HG02973 (cell line): ENCODE data around the gene CCER1.
"Not testable (repeated sequence)": the region's sequence is repeated elsewhere in the genome, so short reads cannot be mapped to it uniquely, and the experiment has no call there.

Experiments
- ATAC-seq: cut with Tn5 transposase; IDR thresholded peaks from one replicate; pipeline ENCODE4 v1.9.1; 2021; ENCODE audit warnings: moderate library complexity; ENCODE audit not compliant: unreplicated experiment

The CCER1 gene

GRCh38 chr12:90954921-90955320 is at the start of gene CCER1:
TSS of gene CCER1 (minus strand) at chr12:90955176. CDS start at chr12:90954742, 434 bp downstream.
- no peak for ATAC-seq

GRCh38 chr12:91003737-91004136 is 48.8 kb upstream of the CCER1 start:
- no peak for ATAC-seq

- ATAC-seq, result no peak
Observed at GRCh38 chr12:91001306-91001705, 46.3 kb upstream of the CCER1 start.

- ATAC-seq, result no peak
Observed at GRCh38 chr12:90999966-91000365, 45.0 kb upstream of the CCER1 start.

- ATAC-seq, result no peak
Observed at GRCh38 chr12:90999527-90999926, 44.6 kb upstream of the CCER1 start.

- ATAC-seq, result no peak
Observed at GRCh38 chr12:90995010-90995409, 40.0 kb upstream of the CCER1 start.

GRCh38 chr12:90991952-90992465 is 37.0 kb upstream of the CCER1 start:
- no peak for ATAC-seq

GRCh38 chr12:90990611-90991010 is 35.6 kb upstream of the CCER1 start:
- no peak for ATAC-seq

- no peak for ATAC-seq
Observed at GRCh38 chr12:90989686-90990111, 34.7 kb upstream of the CCER1 start.

GRCh38 chr12:90987520-90987919 is 32.5 kb upstream of the CCER1 start:
- ATAC-seq, result no peak

- ATAC-seq, result no peak
Observed at GRCh38 chr12:90987101-90987500, 32.1 kb upstream of the CCER1 start.

- not testable (repeated sequence) for ATAC-seq
Observed at GRCh38 chr12:90985331-90985730, 30.4 kb upstream of the CCER1 start.

GRCh38 chr12:90984114-90984513 is 29.1 kb upstream of the CCER1 start:
- no peak for ATAC-seq

GRCh38 chr12:90982170-90982569 is 27.2 kb upstream of the CCER1 start:
- ATAC-seq, result no peak

- no peak for ATAC-seq
Observed at GRCh38 chr12:90979951-90980350, 25.0 kb upstream of the CCER1 start.

GRCh38 chr12:90979019-90979418 is 24.0 kb upstream of the CCER1 start:
- ATAC-seq, result no peak

- ATAC-seq, result peak; percentile 93
Observed at GRCh38 chr12:90978117-90978770, 23.3 kb upstream of the CCER1 start.

- ATAC-seq, result no peak
Observed at GRCh38 chr12:90977224-90977623, 22.2 kb upstream of the CCER1 start.

- ATAC-seq, result no peak
Observed at GRCh38 chr12:90974286-90974685, 19.3 kb upstream of the CCER1 start.

GRCh38 chr12:90972226-90972625 is 17.2 kb upstream of the CCER1 start:
- ATAC-seq, result no peak

GRCh38 chr12:90970911-90971310 is 15.9 kb upstream of the CCER1 start:
- no peak for ATAC-seq

GRCh38 chr12:90970471-90970870 is 15.5 kb upstream of the CCER1 start:
- ATAC-seq, result no peak

- ATAC-seq, result no peak
Observed at GRCh38 chr12:90969851-90970250, 14.9 kb upstream of the CCER1 start.
